Activated CD4-positive, alpha-beta memory T cell treated with anti-CD3 and anti-CD28 coated beads, Interleukin-2, amount 10 ng/mL, durations not matched to agents 7 days and 5 days (primary cell): ENCODE data around the gene LUZP2. TPM values are rescaled to one million over a fixed set of nuclear protein-coding genes. Genes with fewer than 3 reads are reported as not detected.

ENCODE experiments used
- CTCF ChIA-PET: fragments of 350-600 bp; sonication (Branson Sonifier 250); formaldehyde crosslinking; loops from one replicate; lab custom pipeline; 2021; ENCODE audit warnings: antibody characterized with exemption, inconsistent platforms; lab: Charles Lee
- POLR2A ChIA-PET: fragments of 350-600 bp; sonication (Branson Sonifier 250); formaldehyde crosslinking; loops from one replicate; lab custom pipeline; 2021; ENCODE audit warnings: antibody characterized with exemption; lab: Charles Lee
- DNase-seq: peaks from one replicate; pipeline ENCODE4 v3.0.0-alpha.2; 2020
- H3K27ac Mint-ChIP-seq: one replicate; pipeline ENCODE4 v1.8.0; 2021; ENCODE audit warnings: mild to moderate bottlenecking, mixed read lengths
- H3K27me3 Mint-ChIP-seq: one replicate; pipeline ENCODE4 v1.8.0; 2021; ENCODE audit warnings: mixed read lengths
- H3K36me3 Mint-ChIP-seq: one replicate; pipeline ENCODE4 v1.8.0; 2021; ENCODE audit warnings: low read depth, mixed read lengths
- H3K4me1 Mint-ChIP-seq: one replicate; pipeline ENCODE4 v1.8.0; 2021; ENCODE audit warnings: mixed read lengths
- H3K4me3 Mint-ChIP-seq: one replicate; pipeline ENCODE4 v1.8.0; 2021; ENCODE audit warnings: mild to moderate bottlenecking, mixed read lengths
- H3K9me3 Mint-ChIP-seq: one replicate; pipeline ENCODE4 v1.8.0; 2021; ENCODE audit warnings: mixed read lengths
- total RNA-seq, 2 experiments: library from RNA; stranded (reverse); gene quantifications; one replicate each; pipeline ENCODE4 v1.2.3, GENCODE V29; 2021

LUZP2 gene
- total RNA-seq, 2 experiments from 2014 or later, result not detected

- H3K27ac Mint-ChIP-seq, result no peak overlapping the region
- H3K36me3 Mint-ChIP-seq, result no peaks in the 10 kb centered on the region
- no peak overlapping the region for H3K4me3 Mint-ChIP-seq
- ChIA-PET CTCF (no interaction called here), POLR2A (no interaction called here)
- H3K9me3 Mint-ChIP-seq, result peaks cover 1% of the 10 kb centered on the region
- DNase-seq, result no peak
- no peaks in the 10 kb centered on the region for H3K4me1 Mint-ChIP-seq
- no peaks in the 10 kb centered on the region for H3K27me3 Mint-ChIP-seq
These were observed 90.8 kb downstream of the LUZP2 start for GRCh38 chr11:24587635-24588034.

GRCh38 chr11:24588081-24588480, 91.2 kb downstream of the LUZP2 start:
- no peak overlapping the region for H3K4me3 Mint-ChIP-seq
- CTCF ChIA-PET, result no interaction called here
- POLR2A ChIA-PET, result no interaction called here
- H3K27ac Mint-ChIP-seq, result no peak overlapping the region
- no peaks in the 10 kb centered on the region for H3K27me3 Mint-ChIP-seq
- H3K9me3 Mint-ChIP-seq, result peaks cover 1% of the 10 kb centered on the region
- H3K36me3 Mint-ChIP-seq, result no peaks in the 10 kb centered on the region
- no peak for DNase-seq
- no peaks in the 10 kb centered on the region for H3K4me1 Mint-ChIP-seq

DNA sequence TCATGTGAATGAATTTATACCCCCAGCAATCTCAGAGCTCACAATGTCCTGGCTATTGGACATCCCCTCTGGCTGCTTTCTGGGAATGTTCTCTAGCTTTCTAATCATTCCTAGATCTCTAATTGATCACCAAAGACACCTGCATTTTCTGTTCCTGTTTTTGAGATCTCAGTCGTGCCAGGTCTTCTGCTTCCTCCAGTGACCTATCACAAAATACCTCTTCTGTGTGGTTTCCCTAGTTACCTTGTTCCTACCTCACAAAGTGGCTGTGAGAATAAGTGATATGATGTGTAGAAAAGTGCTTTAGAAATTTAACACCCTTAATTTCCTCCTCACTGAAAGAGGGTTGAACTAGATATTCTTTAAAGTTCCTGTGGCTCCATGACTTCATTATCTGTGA, 92.2 kb downstream of the LUZP2 start:
- CTCF ChIA-PET, result no interaction called here
- H3K36me3 Mint-ChIP-seq, result no peaks in the 10 kb centered on the region
- POLR2A ChIA-PET, result no interaction called here
- no peaks in the 10 kb centered on the region for H3K27me3 Mint-ChIP-seq
- peaks cover under 1% of the 10 kb centered on the region for H3K9me3 Mint-ChIP-seq
- no peak overlapping the region for H3K4me3 Mint-ChIP-seq
- no peak for DNase-seq
- no peaks in the 10 kb centered on the region for H3K4me1 Mint-ChIP-seq
- H3K27ac Mint-ChIP-seq, result no peak overlapping the region

- H3K4me1 Mint-ChIP-seq, result no peaks in the 10 kb centered on the region
- H3K27ac Mint-ChIP-seq, result no peak overlapping the region
- no peaks in the 10 kb centered on the region for H3K27me3 Mint-ChIP-seq
- H3K4me3 Mint-ChIP-seq, result no peak overlapping the region
- ChIA-PET POLR2A (no interaction called here), CTCF (no interaction called here)
- no peak for DNase-seq
- H3K9me3 Mint-ChIP-seq, result peaks cover 2% of the 10 kb centered on the region
- no peaks in the 10 kb centered on the region for H3K36me3 Mint-ChIP-seq
These were observed 94.4 kb downstream of the LUZP2 start for GRCh38 chr11:24591283-24591682.

- CTCF ChIA-PET, result no interaction called here
- H3K36me3 Mint-ChIP-seq, result no peaks in the 10 kb centered on the region
- no peak overlapping the region for H3K4me3 Mint-ChIP-seq
- H3K4me1 Mint-ChIP-seq, result no peaks in the 10 kb centered on the region
- H3K9me3 Mint-ChIP-seq, result peaks cover 6% of the 10 kb centered on the region
- no peaks in the 10 kb centered on the region for H3K27me3 Mint-ChIP-seq
- no peak overlapping the region for H3K27ac Mint-ChIP-seq
- POLR2A ChIA-PET, result no interaction called here
- no peak for DNase-seq
These were observed 95.5 kb downstream of the LUZP2 start for GRCh38 chr11:24592360-24592759.

GRCh38 chr11:24593332-24593731, 96.5 kb downstream of the LUZP2 start:
- Mint-ChIP-seq H3K27ac (no peak overlapping the region), H3K4me1 (no peaks in the 10 kb centered on the region), H3K27me3 (no peaks in the 10 kb centered on the region), H3K36me3 (no peaks in the 10 kb centered on the region), H3K9me3 (peaks cover 6% of the 10 kb centered on the region), H3K4me3 (no peak overlapping the region)
- ChIA-PET CTCF (no interaction called here), POLR2A (no interaction called here)
- no peak for DNase-seq

GRCh38 chr11:24594401-24594800, 97.5 kb downstream of the LUZP2 start:
- CTCF ChIA-PET, result no interaction called here
- POLR2A ChIA-PET, result no interaction called here
- Mint-ChIP-seq H3K4me3 (no peak overlapping the region), H3K4me1 (no peaks in the 10 kb centered on the region), H3K27ac (no peak overlapping the region), H3K36me3 (no peaks in the 10 kb centered on the region), H3K27me3 (no peaks in the 10 kb centered on the region), H3K9me3 (peaks cover 6% of the 10 kb centered on the region)
- no peak for DNase-seq

DNA sequence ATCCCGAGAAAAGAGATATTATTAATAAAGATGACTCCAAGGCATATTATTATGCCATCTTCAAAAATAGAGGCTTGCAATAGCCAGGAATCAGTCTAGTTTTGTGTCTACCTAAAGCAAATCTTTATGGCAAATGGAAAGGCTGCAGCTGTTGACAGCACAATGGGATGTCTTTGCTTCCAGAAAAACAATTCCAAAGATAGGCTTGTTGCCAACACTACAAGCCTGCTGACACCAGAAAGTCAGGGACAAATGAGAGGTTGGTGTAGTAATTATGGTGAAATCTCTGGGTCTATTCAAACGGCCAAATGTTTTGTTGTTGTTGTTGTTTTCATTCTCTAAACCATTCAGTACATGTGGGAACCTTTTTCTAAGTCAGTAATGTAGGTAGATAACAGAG, 101.8 kb downstream of the LUZP2 start:
- Mint-ChIP-seq H3K4me1 (no peaks in the 10 kb centered on the region), H3K36me3 (no peaks in the 10 kb centered on the region)

GRCh38 chr11:24609192-24610119, 112.6 kb downstream of the LUZP2 start:
- Mint-ChIP-seq H3K9me3 (peaks cover 13% of the 10 kb centered on the region), H3K4me1 (no peaks in the 10 kb centered on the region), H3K36me3 (no peaks in the 10 kb centered on the region), H3K27me3 (no peaks in the 10 kb centered on the region), H3K4me3 (no peak overlapping the region), H3K27ac (no peak overlapping the region)
- ChIA-PET POLR2A (no interaction called here), CTCF (interaction anchor here (0.5 kb wide), 1 partner anchor 14 kb away, joined by 3 read pairs; no protein-coding TSS in a partner anchor)
- DNase-seq, result no peak

More for the DNA sequence above, 101.8 kb downstream of the LUZP2 start:
- Mint-ChIP-seq H3K4me3 (no peak overlapping the region), H3K27me3 (no peaks in the 10 kb centered on the region), H3K9me3 (peaks cover 6% of the 10 kb centered on the region), H3K27ac (no peak overlapping the region)
- ChIA-PET POLR2A (no interaction called here), CTCF (no interaction called here)
- DNase-seq, result no peak

GRCh38 chr11:24615451-24616160, 118.8 kb downstream of the LUZP2 start:
- no peaks in the 10 kb centered on the region for H3K27me3 Mint-ChIP-seq
- ChIA-PET POLR2A (no interaction called here), CTCF (no interaction called here)
- H3K4me3 Mint-ChIP-seq, result no peak overlapping the region
- H3K36me3 Mint-ChIP-seq, result no peaks in the 10 kb centered on the region
- peaks cover 8% of the 10 kb centered on the region for H3K9me3 Mint-ChIP-seq
- no peaks in the 10 kb centered on the region for H3K4me1 Mint-ChIP-seq
- no peak overlapping the region for H3K27ac Mint-ChIP-seq
- no peak for DNase-seq

- CTCF ChIA-PET, result no interaction called here
- POLR2A ChIA-PET, result no interaction called here
- Mint-ChIP-seq H3K4me3 (no peak overlapping the region), H3K36me3 (no peaks in the 10 kb centered on the region), H3K27me3 (no peaks in the 10 kb centered on the region), H3K27ac (no peak overlapping the region), H3K4me1 (no peaks in the 10 kb centered on the region), H3K9me3 (peaks cover 5% of the 10 kb centered on the region)
- no peak for DNase-seq
These were observed 121.0 kb downstream of the LUZP2 start for GRCh38 chr11:24617856-24618255.

- Mint-ChIP-seq H3K36me3 (no peaks in the 10 kb centered on the region), H3K27ac (no peak overlapping the region), H3K4me1 (no peaks in the 10 kb centered on the region), H3K4me3 (no peak overlapping the region), H3K27me3 (no peaks in the 10 kb centered on the region), H3K9me3 (peaks cover 6% of the 10 kb centered on the region)
- ChIA-PET POLR2A (no interaction called here), CTCF (no interaction called here)
- no peak for DNase-seq
These were observed 123.0 kb downstream of the LUZP2 start for GRCh38 chr11:24619900-24620299.

DNA sequence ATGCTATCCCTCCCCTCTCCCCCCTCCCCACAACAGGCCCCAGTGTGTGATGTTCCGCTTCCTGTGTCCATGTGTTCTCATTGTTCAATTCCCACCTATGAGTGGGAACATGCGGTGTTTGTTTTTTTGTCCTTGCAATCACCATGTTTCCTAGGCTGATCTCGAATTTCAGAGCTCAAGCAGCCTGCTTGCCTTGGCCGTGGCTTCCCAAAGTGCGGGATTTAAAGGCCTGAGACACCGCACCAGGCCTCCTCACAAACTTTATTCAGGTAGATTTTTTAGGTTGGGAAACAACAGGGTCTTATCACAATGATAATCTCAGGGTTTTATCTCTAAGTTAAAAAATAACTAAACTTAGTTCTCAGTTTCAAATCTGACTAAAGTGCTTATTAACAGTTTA, 125.4 kb downstream of the LUZP2 start:
- no peaks in the 10 kb centered on the region for H3K36me3 Mint-ChIP-seq
- H3K27me3 Mint-ChIP-seq, result no peaks in the 10 kb centered on the region
- CTCF ChIA-PET, result no interaction called here

More for the DNA sequence above, 125.4 kb downstream of the LUZP2 start:
- POLR2A ChIA-PET, result no interaction called here
- Mint-ChIP-seq H3K9me3 (peaks cover 6% of the 10 kb centered on the region), H3K4me1 (no peaks in the 10 kb centered on the region), H3K27ac (no peak overlapping the region), H3K4me3 (no peak overlapping the region)
- DNase-seq, result no peak
